CD4-positive, alpha-beta T cell treated with Interleukin-6 at 100 ng/mL for 8 hours (primary cell): ENCODE results near the gene CPSF3.

Experiments
- DNase-seq: peaks from one replicate; pipeline ENCODE4 v3.0.0-alpha.2; 2020; ENCODE audit warnings: mixed read lengths, low spot score

The CPSF3 gene

DNA sequence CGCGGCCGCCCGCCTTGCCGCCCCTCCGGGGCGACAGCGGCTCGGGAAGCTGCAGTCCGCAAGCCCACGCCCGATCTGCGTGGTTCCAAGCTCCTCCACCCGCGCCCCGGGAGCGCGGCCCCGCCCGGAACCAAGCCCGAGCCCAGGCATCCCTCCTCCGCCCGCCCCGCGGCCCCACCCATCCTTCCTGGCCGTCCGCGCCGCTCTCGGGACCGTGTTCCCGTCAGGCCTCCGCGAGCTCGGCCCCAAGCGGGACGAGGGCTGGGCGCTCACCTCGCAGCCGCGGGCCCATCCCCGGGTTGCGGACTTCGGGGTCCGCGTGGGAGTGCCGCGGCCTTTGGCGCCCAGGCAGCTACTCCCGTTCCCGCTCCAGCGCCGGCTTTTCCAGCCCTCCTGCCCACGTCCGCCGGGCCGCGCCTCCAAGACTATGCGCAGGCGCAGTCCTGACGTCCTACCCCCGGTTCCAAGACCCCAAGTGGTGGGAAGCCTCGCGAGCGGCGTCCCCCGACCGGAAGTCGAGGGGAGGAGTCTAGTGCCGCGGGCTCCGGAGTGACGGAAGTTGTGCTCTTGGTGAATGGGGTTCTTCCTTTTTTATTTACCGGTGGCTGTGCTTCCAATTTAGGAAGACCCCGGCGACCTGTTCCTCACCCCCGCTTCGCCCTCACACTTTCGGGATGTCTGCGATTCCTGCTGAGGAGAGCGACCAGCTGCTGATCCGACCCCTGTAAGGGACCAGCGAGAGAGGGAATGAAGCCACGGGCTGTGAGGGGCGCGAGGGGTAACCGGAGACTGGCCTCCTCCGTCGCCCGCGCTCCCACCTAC, at the start of gene CPSF3, which contains the start of gene ITGB1BP1:
TSS of gene CPSF3 (plus strand) at position 555 of the 822 bp plus-strand sequence. CDS start at position 675, 120 bp downstream.
TSS of gene ITGB1BP1 (minus strand) at position 429 of the 822 bp plus-strand sequence. CDS start 4,831 bp downstream, outside the sequence.
- peak; percentile 96 for DNase-seq

DNA sequence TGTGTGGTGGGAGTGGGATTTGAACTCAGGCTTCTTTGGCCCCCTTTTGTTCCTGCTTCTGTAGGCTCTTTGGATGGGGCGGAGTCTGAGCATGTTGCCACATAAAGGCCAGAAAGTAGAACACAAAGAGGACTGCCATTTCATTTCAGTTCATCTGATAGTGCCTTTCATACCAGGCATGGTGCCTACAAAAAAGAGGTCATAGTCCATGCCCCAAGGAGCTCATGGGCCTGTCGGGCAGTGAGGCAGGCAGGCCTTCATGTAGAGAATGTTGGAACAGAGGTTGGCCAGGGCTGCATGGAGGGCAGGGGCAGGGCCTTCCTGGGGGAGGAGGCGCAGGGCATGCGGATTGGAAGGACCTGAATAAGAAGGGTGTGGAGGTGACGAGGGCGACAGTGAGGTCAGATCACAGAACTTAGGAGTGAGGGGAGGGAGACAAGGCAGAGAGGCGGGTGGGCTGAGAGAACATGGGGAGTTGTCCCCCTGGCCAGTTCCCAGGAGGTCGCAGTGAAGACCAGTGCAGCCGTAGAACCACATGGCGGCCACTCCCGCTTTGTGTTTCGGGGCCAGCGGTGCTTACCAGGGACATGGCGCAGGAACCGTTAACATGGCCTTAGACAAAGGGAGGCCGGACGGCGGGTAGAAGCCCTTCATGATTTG, 49.3 kb upstream of the CPSF3 start:
- DNase-seq, result no peak

DNA sequence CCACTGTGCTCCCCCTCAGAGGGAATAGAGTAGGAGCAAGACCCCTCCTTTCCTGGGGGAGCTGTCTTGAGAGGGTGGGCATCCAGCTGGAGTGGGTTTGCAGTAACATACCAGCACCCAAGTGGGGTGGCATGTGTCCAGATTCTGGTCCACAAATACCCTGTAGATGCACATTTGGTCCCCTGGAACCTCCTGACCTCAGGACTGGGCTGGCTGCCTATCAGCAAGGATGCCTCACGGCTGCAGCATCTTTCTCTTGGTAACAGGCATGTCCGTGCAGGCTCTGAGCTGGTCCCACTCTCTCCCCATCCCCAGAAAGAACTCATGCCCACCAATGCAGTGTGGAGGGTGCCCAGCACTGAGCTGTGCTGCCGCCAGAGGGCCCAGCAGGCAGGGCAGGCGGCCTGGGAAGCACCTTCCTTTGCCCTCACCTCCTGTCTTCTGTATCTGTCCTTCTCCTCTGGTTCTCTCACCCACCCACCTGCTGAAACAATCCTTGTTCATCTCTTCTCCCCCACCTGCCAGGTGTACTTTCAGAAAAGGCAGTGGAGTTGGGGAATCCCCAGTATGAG, 47.5 kb upstream of the CPSF3 start:
- DNase-seq, result no peak

DNA sequence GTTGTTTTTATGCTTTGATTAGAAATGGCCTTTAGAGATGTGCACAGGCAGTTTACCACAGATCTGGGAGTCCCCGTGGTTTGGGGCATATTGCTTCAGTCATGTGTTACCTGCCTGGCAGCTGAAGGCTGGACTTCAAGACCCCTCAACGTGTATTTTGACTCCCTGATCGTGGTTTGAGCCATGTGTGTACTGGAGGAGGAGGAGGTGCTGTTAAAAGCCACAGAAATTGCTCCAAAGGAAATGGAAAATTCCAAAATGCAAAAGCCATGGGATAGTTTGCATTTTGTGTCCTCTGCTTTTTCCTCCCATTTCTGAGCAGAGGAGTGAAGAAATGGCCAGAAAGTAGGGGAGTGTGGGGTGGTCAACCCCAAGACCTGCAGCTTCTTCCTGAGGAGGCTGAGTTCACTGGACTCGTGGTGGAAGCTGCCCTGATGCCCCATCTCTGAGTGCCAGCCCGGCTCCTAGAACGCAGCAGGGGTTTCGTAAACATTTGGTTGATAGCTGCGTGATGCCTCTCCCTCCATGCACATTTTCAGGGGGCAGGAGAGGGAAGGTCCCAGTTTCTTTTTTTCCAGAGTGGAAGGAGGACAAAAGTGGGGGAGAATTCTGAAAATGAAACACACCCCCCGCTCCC, 45.9 kb upstream of the CPSF3 start:
- DNase-seq, result no peak

DNA sequence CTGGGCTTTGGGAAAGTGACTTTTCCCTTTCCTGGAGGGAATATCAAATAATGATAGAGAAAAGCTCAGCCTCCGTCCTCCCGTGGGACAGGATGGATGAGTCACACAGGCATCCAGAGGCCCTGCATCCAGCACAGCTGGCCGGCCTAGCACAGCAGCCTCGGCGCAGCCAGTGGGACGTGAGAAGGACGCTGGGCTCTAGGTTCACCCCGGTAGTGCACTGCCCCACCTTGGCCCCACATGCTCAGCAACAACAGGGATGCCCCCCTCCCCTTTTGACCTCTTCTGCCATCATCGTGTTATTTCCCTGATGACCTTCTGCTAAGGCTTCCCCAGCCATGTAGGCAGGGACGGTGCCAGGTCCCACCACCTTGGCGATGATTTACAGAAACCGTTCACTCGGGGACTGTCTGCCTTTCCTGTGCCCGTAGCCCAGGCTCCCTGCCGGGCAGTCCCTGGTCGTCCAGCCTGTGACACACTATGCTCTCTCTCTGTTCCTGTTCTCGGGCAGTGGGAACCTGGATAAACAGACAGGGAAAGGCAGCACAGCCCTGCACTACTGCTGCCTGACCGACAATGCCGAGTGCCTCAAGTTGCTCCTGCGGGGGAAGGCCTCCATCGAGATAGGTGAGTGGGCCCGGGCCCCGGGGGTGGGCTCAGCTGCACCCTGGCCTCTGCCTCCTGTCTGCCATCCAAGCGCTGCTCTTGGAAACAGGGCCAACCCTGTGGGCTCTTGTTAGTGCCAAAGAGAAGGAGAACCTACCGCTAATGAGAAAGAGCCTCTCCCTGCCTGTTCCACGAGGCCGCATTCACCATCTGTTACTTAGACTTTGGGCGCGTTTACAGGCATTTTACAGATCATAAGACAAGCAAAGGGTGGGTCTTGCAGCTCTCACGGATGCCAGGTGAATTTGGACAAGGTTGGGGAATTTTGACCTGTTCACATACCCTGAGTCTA, 44.7 kb upstream of the CPSF3 start:
- DNase-seq, result no peak

DNA sequence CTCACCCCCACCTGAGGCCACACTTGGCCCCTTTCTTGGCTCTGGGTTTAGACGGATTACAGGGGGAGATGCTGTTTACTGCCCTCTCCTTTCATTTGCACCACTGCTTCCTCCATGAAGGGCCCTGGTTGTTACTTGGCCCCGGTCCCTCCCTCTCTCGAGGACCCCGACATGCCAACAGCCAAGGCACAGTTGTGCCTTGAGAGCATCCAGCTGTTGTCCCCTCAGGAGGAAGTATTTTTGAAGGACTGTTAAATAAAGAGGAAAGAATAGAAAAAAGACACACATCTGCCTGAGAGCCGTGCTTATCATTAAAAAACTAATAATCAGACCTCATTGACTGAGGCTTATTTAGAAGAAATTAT, 44.1 kb upstream of the CPSF3 start:
- DNase-seq, result no peak

DNA sequence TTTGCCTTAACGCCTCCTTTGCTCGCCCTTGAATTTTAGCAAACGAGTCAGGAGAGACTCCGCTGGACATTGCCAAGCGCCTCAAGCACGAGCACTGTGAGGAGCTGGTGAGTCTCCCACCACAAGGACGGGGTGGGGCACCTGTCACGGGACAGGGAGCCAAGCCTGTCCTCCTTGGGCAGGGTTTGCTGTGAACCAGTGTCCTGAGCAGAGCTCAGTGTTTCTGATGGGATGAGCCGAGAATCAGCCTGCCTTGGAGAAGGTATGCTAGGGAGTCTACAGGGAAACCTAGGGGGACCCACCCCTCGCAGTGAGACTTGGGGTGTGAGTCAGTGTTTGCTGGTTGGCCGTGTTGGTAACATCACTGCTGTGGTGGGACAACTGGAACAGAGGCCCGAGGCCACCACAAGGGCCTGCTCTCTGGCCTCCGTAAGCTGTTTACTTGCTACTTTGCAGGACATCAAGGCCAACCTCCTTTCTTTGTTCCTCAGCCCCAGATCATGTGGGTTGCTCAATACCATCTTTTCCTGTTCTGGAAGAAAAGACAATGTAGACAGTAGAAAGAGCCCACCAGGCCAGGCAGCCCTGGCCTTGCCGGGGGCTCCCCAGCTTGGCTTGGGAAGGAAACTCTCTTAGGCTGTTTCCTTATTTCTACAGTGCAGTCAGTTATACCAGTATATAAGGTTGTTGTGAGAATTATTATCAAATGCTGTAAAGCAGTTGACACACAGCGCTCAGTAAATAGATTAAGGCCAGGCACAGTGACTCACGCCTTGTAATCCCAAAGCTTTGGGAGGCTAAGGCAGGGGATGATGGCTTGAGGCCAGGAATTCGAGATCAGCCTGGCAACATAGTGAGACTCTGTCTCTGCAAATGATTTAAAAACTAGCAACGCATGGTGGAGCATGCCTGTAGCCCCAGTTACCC, 42.5 kb upstream of the CPSF3 start:
- no peak for DNase-seq

DNA sequence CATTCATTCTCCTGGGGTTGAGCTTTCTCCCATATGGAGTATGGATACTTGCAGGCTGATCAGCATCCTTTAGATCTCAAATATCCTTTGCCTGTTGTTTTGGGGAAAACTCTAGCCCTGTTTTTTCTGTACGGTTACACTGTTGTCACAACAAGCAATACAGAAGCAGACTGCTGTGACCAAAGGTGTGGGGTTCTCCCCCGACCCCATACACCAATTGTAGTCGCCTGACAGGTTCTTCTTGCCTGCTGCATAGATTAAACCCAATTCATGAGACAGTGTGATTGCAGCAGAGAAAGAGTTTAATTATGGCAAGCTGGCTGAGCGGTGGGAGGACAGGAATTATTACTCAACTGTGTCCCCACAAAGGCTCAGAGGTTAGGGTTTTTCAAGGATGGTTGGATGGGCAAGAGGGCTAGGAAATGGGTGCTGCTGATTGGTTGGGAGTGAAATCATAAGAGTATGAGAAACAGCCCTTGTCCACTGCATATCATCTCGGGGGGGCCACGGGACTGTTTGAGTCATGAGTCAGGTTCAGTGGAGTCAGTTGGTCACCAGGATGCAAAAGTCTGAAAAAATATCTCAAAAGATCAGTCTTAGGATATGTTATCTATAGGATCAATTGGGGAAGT, 40.7 kb upstream of the CPSF3 start:
- no peak for DNase-seq

DNA sequence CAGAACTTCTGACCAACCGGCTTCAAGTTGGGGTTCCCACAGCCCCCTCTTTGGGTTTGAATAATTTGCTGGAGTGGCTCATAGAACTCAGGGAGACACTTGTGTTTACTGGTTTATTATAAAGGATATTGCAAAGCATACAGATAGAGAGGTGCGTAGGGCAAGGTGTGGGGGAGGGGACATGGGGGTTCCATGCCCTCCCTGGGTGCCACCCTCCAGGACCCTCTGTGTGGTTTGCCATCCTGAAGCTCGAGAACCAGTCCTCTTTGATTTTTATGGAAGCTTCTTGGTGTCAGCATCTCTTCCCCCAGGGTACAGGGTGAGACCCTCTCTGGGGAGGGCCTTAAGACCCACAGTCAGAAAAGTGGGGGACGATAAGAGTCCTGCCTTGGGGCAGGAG, 38.9 kb upstream of the CPSF3 start:
- no peak for DNase-seq

DNA sequence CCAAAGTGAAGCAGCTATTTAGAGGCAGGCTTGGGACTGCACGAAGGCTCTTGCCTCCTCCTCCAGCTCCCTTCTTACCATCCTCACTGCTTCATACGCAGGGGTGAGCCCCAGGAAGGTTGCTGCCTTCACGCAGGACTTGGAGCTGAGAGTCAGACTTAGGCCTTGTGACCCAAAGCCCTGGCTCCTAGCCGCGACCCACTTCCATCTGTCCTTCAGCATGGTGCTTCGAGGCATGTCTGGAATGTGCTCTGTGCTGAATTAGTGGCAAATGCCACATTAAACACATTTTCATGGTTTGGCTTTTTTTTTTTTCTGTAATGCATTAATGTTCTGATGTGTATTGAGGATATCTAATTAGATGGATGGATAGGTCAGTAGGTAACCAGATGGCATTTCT, 37.6 kb upstream of the CPSF3 start:
- DNase-seq, result no peak

DNA sequence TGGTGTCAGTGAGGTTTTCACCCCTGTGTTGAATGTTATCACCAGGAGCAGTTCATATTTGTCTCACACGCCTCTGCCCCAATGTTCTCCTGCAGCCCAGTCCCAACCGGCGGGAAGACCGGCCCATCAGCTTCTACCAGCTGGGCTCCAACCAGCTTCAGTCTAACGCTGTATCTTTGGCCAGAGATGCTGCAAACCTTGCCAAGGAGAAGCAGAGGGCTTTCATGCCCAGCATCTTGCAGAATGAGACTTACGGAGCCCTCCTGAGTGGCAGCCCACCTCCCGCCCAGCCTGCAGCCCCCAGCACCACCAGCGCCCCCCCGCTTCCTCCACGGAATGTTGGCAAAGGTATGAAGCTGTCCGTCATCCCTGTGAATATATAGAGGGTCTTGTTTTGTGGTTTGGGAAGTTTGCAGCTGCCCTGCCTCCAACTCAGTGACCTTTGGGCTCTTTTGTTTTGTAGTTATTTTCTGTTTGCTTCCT, 35.2 kb upstream of the CPSF3 start:
- DNase-seq, result no peak

DNA sequence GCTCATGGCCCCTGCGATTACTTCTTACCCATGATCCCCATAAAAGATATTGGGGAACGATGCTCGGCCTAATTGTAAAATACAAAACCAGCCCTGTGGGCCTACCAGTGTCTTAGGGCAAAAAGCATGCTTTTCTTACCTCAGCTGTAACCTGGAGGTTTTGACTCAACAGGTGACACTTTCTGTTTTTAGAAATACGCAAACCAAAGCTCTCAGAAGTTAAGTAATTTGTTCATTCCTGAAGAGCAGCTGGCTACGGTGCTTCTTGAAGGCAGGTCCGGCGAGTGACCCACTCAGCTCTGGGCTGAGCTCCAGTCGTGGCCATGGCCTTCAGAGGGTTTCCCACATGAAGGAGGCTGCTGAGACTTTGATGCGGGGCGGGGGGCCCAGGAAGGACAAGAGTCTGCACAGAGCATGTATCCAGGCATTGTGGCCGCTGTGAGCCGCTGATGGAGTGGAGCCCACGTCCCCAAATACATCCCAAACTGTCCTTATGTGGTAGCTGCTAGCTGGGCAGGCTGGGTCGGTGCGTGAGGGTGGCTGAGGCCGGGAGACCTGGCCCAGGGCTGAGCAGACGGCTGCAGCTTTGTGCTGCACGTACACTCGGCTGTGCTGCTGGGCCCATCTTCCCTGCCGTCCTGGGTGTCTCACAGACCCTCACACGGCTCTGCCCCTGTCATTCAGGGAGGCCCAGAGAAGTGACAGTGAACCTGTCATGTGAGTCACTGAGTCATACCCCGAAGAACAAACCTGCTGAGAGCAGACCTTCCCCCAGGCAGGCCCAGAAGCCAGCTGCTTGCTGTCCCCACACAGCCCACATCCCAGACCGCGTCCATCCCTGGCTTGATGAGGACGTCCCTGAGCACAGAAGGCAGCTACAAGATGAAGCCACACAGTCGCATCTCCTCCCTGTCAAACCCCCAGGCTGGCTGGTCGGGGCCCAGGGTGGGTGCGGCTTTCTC, 34.2 kb upstream of the CPSF3 start:
- no peak for DNase-seq

DNA sequence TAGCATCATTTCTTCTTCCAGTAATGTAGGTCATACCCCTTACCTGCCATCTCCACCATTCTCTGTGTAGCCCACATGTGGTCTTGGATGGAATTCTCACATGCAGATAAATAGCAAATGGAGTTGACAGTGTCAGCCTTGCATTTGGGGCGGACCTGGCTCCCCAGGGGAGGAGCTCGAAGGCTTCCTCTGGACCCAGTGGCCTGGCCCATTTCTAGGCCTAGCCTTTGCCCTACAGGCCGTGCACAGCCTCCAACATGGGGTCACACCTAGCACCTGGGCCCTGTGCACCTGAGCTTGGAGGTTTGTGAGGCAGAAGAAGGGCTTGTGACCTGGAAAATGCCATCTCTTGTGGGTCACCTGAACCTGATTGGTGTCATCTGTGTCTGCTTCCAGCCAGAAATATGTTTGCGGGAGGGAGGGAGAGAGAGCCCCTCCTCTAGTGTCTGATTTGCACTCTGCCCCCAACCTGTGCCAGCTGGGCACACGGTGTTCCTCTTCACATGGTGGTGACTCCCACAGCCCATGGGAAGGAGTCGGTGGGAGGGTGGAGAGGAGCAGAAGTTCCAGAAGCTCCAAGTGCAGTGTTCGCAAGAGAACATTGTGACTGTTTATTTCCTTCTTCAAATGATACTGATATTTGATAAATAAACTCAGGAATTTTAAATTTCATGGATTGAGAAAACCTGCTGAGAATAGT, 33.2 kb upstream of the CPSF3 start:
- no peak for DNase-seq

DNA sequence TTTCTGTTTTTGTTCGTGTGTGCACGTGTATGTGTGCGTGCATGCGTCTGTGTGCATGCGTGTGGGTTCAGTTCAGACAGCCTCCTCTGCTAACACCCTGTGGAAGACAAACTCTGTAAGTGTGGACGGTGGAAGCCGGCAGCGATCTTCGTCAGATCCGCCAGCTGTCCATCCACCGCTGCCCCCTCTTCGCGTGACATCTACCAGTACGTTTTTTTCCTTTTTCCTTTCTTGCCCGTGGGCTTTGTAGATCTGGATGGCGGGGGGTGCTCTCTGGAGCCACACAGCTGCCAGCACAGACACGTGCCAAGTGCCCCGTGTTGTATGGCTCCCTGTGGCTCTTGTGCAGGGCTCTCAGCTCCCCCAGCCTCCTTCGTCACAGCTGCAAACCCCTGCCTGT, 32.5 kb upstream of the CPSF3 start:
- no peak for DNase-seq

DNA sequence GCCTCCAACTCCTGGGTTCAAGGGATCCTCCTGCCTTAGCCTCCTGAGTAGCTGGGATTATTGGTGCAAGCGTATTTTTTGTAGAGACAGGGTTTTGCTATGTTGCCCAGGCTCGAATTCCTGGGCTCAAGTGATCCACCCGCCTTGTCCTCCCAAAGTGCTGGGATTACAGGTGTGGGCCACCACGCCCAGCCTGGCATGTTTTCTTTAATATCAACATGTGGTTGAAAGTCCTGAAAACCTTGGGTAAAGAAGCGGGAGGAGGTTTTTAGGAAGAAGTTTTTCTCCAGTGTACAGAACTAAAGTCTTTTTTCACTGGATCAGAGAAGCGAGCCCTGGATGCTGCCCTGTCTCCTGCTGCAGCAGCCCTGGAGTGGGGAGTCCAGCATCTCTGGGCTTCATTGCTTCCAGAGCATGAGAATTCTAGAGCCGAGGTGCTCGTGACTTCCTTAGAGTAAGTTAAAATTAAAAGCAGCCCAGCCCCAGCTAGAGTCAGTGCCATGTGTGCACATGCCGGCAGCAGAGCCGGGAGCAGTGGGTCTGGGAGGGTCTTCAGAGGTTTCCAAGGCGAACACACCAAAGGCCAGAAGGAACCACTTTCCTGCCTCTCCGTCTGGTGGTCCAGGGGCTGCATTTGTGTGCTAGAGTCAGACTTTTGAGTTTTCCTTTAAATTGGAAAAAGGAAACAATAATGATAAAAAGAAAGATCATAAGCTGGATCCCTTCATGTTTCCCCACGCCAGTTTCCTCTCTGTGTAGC, 31.3 kb upstream of the CPSF3 start:
- DNase-seq, result no peak

DNA sequence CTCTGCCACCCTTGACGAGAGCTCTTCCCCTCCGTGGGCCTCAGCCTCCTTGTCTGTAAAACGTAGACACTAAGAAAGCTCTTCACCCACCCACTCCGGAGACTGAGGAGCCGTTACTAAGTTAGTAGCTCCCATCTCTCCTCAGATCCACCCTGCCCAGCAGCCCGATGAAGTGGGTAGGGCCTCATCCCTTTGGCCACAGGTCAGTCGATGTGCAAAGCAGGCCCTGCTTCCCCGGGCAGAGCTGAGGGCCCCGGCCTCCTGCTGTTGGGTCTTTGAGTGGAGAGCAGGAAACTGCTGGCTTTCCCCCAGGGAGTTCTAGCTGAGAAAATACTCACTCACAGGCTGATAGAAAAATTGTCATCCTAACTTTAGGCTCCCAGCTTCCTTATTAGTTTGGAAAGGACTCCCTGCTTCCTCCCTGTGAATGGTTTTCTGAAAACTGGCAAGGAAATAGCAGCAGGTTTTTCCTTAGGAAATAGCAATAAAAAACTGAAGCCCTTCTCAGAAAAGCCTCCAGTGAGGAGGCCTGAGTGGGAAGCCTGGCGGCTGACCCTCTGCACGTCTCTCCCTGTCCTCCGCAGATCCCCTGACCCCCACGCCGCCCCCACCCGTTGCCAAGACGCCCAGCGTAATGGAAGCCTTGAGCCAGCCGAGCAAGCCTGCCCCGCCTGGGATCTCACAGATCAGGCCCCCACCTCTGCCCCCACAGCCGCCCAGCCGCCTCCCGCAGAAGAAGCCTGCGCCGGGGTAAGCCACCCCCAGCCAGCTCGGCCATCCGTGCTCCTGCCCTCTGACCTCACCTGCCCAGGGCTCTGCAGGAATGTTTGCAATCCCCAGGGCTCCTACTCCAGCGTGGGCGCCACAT, 30.3 kb upstream of the CPSF3 start:
- no peak for DNase-seq
